Muscle layer of duodenum (tissue), 2 donors: ENCODE measurements around the gene CDC14B.

Experiments
- H3K27ac ChIP-seq: one replicate; pipeline ENCODE4 v1.7.0; 2013; ENCODE audit warnings: mild to moderate bottlenecking, low read length
- H3K27me3 ChIP-seq: one replicate; pipeline ENCODE4 v1.7.0; 2013; ENCODE audit warnings: low read depth, mild to moderate bottlenecking, control low read depth, low read length
- H3K36me3 ChIP-seq, 2 donors: one replicate each; pipeline ENCODE4 v1.7.0; 2013; ENCODE audit warnings: low read length in 2 of 2, control low read depth in 1 of 2, mild to moderate bottlenecking in 1 of 2; ENCODE audit not compliant: insufficient read depth in 2 of 2, control insufficient read depth in 1 of 2
- H3K4me1 ChIP-seq, 2 donors: one replicate each; pipeline ENCODE4 v1.7.0; 2013; ENCODE audit warnings: low read length in 2 of 2, mild to moderate bottlenecking in 2 of 2, control low read depth in 1 of 2, moderate library complexity in 1 of 2; ENCODE audit not compliant: insufficient read depth in 2 of 2, control insufficient read depth in 1 of 2
- H3K4me3 ChIP-seq, 2 donors: one replicate each; pipeline ENCODE4 v1.7.0; 2013; ENCODE audit warnings: low read length in 2 of 2, low read depth in 1 of 2, mild to moderate bottlenecking in 1 of 2
- H3K9me3 ChIP-seq, 2 donors: one replicate each; pipeline ENCODE4 v1.7.0; 2013; ENCODE audit warnings: low read length in 2 of 2, control low read depth in 1 of 2, mild to moderate bottlenecking in 1 of 2; ENCODE audit not compliant: control insufficient read depth in 1 of 2
- donor health status: healthy.

The CDC14B gene

DNA sequence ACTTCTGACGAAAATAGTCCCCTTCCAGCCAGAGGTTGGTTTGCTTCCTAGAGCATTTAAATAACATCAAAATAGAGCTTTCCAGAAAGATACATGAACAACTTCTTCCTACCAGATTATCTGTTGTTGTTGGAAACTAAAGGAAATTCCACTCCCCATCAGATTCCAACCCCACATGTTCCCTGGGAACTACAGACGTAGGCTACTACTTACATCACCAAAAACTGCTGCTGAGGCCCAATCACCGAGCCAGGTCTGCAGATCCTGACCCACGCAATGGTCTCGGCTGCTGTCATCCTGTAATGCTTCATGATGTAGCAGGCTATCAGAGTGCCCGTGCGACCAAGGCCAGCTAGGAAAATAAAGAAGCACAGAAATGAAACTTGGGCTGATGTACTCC, 96.3 kb downstream of the CDC14B start:
- Histone ChIP-seq H3K9me3 (no peaks in the 10 kb centered on the region), H3K4me1 (no peaks in the 10 kb centered on the region), H3K36me3 (peaks cover 0 to 15% of the 10 kb centered on the region in 2 donors), H3K4me3 (no peak overlapping the region), H3K27ac (no peak overlapping the region), H3K27me3 (no peaks in the 10 kb centered on the region)

DNA sequence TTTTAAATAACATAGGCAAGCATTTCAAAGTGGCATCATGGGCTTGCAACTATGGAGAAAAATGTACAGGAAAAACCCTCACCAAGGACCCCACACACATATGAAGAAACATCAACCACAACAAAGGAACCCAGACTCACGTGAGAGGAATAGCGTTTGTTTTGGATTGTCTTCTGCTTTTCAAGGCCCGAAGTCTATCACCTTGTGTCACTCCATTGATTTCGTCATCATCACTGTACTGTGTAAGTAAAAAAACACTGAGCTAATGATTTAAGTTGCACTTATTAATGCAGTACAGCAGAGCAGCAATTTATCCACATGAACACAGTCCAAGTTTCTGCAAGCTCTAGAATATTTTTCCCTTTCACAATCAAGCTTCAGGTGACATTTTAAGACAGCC, 97.3 kb downstream of the CDC14B start:
- no peaks in the 10 kb centered on the region for H3K9me3 ChIP-seq
- no peaks in the 10 kb centered on the region for H3K4me1 ChIP-seq
- no peak overlapping the region for H3K4me3 ChIP-seq
- no peak overlapping the region for H3K27ac ChIP-seq
- no peaks in the 10 kb centered on the region for H3K27me3 ChIP-seq
- H3K36me3 ChIP-seq = peaks cover 0 to 10% of the 10 kb centered on the region in 2 donors

GRCh38 chr9:96519787-96520186, 99.9 kb downstream of the CDC14B start:
- no peak overlapping the region for H3K27ac ChIP-seq
- peaks cover 0 to 14% of the 10 kb centered on the region in 2 donors for H3K36me3 ChIP-seq
- no peaks in the 10 kb centered on the region for H3K27me3 ChIP-seq
- H3K9me3 ChIP-seq = no peaks in the 10 kb centered on the region
- no peak overlapping the region for H3K4me3 ChIP-seq
- H3K4me1 ChIP-seq = no peaks in the 10 kb centered on the region

GRCh38 chr9:96519095-96519494, 100.5 kb downstream of the CDC14B start:
- Histone ChIP-seq H3K4me1 (no peaks in the 10 kb centered on the region), H3K9me3 (no peaks in the 10 kb centered on the region), H3K27ac (no peak overlapping the region), H3K4me3 (no peak overlapping the region), H3K27me3 (no peaks in the 10 kb centered on the region), H3K36me3 (peaks cover 0 to 21% of the 10 kb centered on the region in 2 donors)

DNA sequence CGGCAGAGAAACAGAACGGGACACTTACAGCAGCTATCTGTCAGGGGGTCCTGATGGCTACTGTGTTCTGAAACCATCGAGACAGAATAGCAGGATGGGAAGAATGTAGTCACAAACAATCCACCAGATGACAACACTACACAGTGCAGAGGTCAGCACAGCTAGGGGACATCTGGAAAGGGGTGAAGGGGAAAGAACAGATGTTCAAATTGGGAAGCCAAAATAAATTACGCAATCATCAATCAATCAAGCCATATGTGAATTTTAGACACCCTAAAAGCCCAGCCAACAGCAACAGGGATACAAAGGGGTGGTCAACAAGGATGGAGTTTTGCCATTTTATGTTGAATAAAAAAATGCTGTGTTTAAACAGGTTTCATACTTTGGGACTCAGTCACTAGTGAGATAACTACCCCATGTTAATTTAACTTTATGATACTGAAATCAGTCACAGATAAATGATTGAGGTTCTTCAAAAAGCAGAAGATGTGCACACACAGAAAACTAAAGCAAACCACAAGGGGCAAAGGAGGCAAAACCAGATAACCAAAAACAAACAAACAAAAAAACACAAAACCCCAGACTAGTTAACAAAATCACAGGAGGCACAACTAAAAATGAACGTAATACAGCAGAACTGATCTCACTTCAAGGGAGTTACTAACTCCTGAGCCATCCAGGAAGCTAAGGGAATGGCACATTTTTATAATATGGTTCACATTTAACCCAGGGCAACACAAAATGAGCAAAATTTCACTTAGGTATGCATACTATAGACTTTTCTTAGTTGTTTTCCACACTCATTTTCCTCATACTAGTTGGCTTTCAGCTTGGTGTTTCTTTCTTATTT, 103.8 kb downstream of the CDC14B start:
- H3K4me1 ChIP-seq = no peaks in the 10 kb centered on the region
- H3K27ac ChIP-seq = no peak overlapping the region
- H3K4me3 ChIP-seq = no peak overlapping the region
- H3K36me3 ChIP-seq = peaks cover 9 to 21% of the 10 kb centered on the region in 2 donors
- no peaks in the 10 kb centered on the region for H3K27me3 ChIP-seq
- H3K9me3 ChIP-seq = no peaks in the 10 kb centered on the region

- no peaks in the 10 kb centered on the region for H3K4me1 ChIP-seq
- peak overlapping the region; percentile 17 for H3K27ac ChIP-seq
Observed at GRCh38 chr9:96514800-96515158, 104.9 kb downstream of the CDC14B start.

DNA sequence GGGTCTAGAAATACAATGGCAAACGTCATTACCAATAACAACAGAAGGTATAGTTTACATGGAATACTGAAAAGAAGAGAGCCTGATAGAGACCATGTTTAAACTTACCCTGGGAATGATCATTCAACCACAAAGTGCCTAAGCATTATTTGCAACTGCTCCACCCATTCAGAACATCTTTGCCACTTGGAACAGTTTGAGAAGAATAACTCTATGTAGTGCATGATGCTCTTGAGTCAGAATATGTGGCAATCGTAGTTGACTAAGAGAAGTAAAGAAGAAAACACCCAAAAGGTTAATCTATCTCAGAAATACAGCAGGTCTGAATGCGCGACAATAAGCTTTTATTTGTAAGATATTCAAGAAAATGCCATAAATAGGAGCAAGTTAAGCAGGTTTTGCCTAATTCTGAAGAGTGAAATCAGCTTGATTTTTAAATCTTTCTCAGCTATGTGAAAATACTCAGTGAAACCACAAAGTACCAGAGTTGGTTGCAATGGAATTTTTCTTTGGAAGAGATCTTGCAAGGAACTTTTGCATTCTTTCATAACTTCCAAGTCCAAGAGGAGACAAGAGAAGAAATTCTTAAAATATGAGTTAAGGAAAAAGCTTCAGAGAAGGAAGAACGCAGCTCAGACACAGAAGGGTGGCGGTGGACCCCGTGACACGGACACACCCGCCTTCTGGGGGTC, 105.4 kb downstream of the CDC14B start:
- H3K4me3 ChIP-seq = no peak overlapping the region
- no peaks in the 10 kb centered on the region for H3K4me1 ChIP-seq
- H3K27ac ChIP-seq = peak overlapping the region; percentile 17
- H3K36me3 ChIP-seq = peaks cover 9 to 21% of the 10 kb centered on the region in 2 donors
- no peaks in the 10 kb centered on the region for H3K9me3 ChIP-seq
- H3K27me3 ChIP-seq = no peaks in the 10 kb centered on the region

More at GRCh38 chr9:96514800-96515158, 104.9 kb downstream of the CDC14B start:
- Histone ChIP-seq H3K27me3 (no peaks in the 10 kb centered on the region), H3K9me3 (no peaks in the 10 kb centered on the region), H3K4me3 (no peak overlapping the region), H3K36me3 (peaks cover 9 to 21% of the 10 kb centered on the region in 2 donors)

- Histone ChIP-seq H3K36me3 (peaks cover 12 to 21% of the 10 kb centered on the region in 2 donors), H3K9me3 (no peaks in the 10 kb centered on the region), H3K4me1 (no peaks in the 10 kb centered on the region), H3K27ac (no peak overlapping the region), H3K27me3 (no peaks in the 10 kb centered on the region), H3K4me3 (no peak overlapping the region)
Observed at GRCh38 chr9:96513622-96514021, 106.0 kb downstream of the CDC14B start.

GRCh38 chr9:96512240-96512639, 107.4 kb downstream of the CDC14B start:
- Histone ChIP-seq H3K4me3 (no peak overlapping the region), H3K4me1 (no peaks in the 10 kb centered on the region), H3K9me3 (no peaks in the 10 kb centered on the region), H3K36me3 (peaks cover 12 to 21% of the 10 kb centered on the region in 2 donors), H3K27ac (no peak overlapping the region), H3K27me3 (no peaks in the 10 kb centered on the region)

DNA sequence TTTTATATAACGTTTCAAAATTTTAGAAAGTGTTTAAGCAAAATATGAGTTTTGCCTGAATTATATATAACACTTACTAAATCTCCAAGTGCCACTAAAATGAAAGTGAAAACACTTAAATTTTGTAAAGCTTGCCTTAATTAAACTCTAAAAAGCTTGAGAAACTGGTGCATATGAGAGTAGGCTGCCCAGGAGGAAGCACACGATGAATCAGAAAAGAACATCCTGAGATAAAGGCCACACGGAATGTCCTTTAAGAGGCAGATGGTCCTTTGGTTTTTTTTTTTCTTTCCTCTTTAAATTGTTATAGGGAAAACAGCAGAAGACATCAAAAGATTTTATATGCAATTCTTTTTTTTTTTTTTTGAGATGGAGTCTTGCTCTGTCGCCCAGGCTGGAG, 109.4 kb downstream of the CDC14B start:
- H3K4me3 ChIP-seq = no peak overlapping the region
- peaks cover 12 to 21% of the 10 kb centered on the region in 2 donors for H3K36me3 ChIP-seq
- no peak overlapping the region for H3K27ac ChIP-seq
- H3K4me1 ChIP-seq = no peaks in the 10 kb centered on the region
- no peaks in the 10 kb centered on the region for H3K9me3 ChIP-seq
- no peaks in the 10 kb centered on the region for H3K27me3 ChIP-seq

DNA sequence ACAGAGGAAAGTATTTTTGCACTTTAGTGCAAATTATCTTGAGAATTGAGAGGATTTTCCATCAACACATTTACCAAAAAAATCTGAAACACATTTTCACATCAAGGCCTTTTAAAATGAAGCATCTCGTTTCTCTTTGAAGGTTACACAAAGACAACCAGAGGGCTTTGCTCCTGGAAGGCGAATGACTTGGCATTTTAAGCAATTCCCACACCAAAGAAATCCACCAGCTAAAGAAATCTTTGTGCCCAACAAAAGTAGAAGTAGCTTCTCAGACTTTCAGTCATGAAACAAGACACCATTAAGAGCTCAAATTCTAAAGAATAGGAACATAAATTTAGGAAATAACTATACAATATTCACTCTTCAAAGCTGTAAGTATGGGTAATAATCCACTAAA, 109.8 kb downstream of the CDC14B start:
- Histone ChIP-seq H3K27ac (no peak overlapping the region), H3K4me1 (no peaks in the 10 kb centered on the region), H3K4me3 (no peak overlapping the region), H3K27me3 (no peaks in the 10 kb centered on the region), H3K9me3 (no peaks in the 10 kb centered on the region), H3K36me3 (peaks cover 12 to 18% of the 10 kb centered on the region in 2 donors)
